ENCODE results near the gene CPNE1.

Gene CPNE1

GRCh38 chr20:35652641-35653429 lies 11.9 kb downstream of the CPNE1 start:
- no peak for FAIRE-seq

GRCh38 chr20:35651958-35652357 lies 12.7 kb downstream of the CPNE1 start:
- no peak for FAIRE-seq

- no peak for FAIRE-seq
These were observed 14.1 kb downstream of the CPNE1 start for GRCh38 chr20:35650632-35651031.

- FAIRE-seq: no peak
These were observed 15.9 kb downstream of the CPNE1 start for GRCh38 chr20:35648836-35649235.

- no peak for FAIRE-seq
These were observed 19.9 kb downstream of the CPNE1 start for GRCh38 chr20:35644806-35645205.

- FAIRE-seq: no peak
These were observed 21.7 kb downstream of the CPNE1 start for GRCh38 chr20:35643045-35643444.

- FAIRE-seq: no peak
These were observed 23.0 kb downstream of the CPNE1 start for GRCh38 chr20:35641743-35642142.

- no peak for FAIRE-seq
These were observed 24.0 kb downstream of the CPNE1 start for GRCh38 chr20:35640724-35641123.

- FAIRE-seq: no peak
These were observed 25.9 kb downstream of the CPNE1 start for GRCh38 chr20:35638751-35639150.

- FAIRE-seq: no peak
These were observed 27.4 kb downstream of the CPNE1 start for GRCh38 chr20:35637276-35637675.

GRCh38 chr20:35636095-35636494 lies 28.6 kb downstream of the CPNE1 start:
- FAIRE-seq: no peak

- no peak for FAIRE-seq
These were observed 29.0 kb downstream of the CPNE1 start for GRCh38 chr20:35635652-35636051.

- FAIRE-seq: no peak
These were observed 32.1 kb downstream of the CPNE1 start for GRCh38 chr20:35632539-35633115.

- no peak for FAIRE-seq
These were observed 34.1 kb downstream of the CPNE1 start for GRCh38 chr20:35630636-35631035.

- FAIRE-seq: no peak
These were observed 35.1 kb downstream of the CPNE1 start for GRCh38 chr20:35629427-35630145.

- FAIRE-seq: no peak
These were observed 37.6 kb downstream of the CPNE1 start for GRCh38 chr20:35627121-35627520.

- FAIRE-seq: no peak
These were observed 38.2 kb downstream of the CPNE1 start for GRCh38 chr20:35626386-35627001.

- FAIRE-seq: no peak
These were observed 38.9 kb downstream of the CPNE1 start for GRCh38 chr20:35625584-35626385.

- no peak for FAIRE-seq
These were observed 43.1 kb downstream of the CPNE1 start for GRCh38 chr20:35621560-35621946.

- no peak for FAIRE-seq
These were observed 43.7 kb downstream of the CPNE1 start for GRCh38 chr20:35620818-35621559.

GRCh38 chr20:35619196-35620095 lies 45.3 kb downstream of the CPNE1 start:
- FAIRE-seq: no peak

Measured in colon (tissue), 2 donors.